ENCODE measurements around the gene TACR1.

The TACR1 gene

DNA sequence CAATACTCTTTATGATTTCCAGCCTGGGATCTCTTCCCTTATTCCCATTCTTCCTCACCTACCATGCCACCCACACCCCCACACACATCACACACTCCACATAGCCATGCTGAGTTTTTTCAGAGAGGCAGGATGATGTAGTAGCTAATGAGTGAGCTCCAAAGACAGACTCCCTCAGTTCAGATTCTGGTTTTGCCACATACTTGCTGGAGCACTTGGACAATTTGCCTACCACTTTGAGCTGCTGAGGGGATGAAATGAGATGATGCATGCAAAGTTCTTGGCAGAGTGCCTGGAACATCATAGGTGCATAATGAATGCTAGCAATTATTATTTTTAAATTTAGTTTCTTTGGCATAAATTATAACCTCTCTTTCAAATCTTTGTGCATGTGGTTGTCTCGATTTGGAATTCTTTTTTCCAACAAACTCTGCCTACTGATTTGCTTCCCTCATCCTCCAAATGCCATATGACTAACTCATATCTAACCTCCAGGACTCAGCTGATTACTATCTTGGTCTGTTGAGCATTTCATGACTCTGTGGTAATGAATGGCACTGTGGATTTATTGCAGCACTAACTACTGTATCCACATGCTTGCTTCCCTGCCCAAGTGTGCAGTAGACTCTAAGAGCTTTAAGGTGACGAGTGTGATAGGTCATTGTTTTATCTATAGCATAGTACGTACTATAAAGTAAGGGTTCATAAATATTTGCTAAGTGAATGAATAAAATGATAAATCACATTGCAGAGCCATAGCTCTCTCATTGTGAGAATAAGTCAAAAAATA lies 99.1 kb downstream of the TACR1 start:
- TF ChIP-seq TEAD4 (IDR thresholded peaks at IDR 0.05) (no peak), RAD21 (IDR thresholded peaks at IDR 0.05; ENCODE audit: low read depth) (no peak), EP300 (IDR thresholded peaks at IDR 0.05; ENCODE audit: borderline replicate concordance) (no peak), ZBTB7A (IDR thresholded peaks at IDR 0.05; ENCODE audit: low read depth) (no peak), TAF1 (IDR thresholded peaks at IDR 0.05; ENCODE audit: low read depth) (no peak), CEBPB (IDR thresholded peaks at IDR 0.05) (no peak), FOXM1 (IDR thresholded peaks at IDR 0.05; ENCODE audit: borderline replicate concordance, low read depth) (no peak), EGR1 (IDR thresholded peaks at IDR 0.05) (no peak), TCF12 (IDR thresholded peaks at IDR 0.05; ENCODE audit: low read depth) (no peak), NFIC (IDR thresholded peaks at IDR 0.05) (no peak), CREB1 (IDR thresholded peaks at IDR 0.05; ENCODE audit: low read depth) (no peak), YY1 (IDR thresholded peaks at IDR 0.05; ENCODE audit: low read depth) (no peak)
- TF ChIP-seq, protein P1, sequence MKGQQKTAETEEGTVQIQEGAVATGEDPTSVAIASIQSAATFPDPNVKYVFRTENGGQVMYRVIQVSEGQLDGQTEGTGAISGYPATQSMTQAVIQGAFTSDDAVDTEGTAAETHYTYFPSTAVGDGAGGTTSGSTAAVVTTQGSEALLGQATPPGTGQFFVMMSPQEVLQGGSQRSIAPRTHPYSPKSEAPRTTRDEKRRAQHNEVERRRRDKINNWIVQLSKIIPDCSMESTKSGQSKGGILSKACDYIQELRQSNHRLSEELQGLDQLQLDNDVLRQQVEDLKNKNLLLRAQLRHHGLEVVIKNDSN (IDR thresholded peaks at IDR 0.05) = no peak
- TF ChIP-seq, protein P2, sequence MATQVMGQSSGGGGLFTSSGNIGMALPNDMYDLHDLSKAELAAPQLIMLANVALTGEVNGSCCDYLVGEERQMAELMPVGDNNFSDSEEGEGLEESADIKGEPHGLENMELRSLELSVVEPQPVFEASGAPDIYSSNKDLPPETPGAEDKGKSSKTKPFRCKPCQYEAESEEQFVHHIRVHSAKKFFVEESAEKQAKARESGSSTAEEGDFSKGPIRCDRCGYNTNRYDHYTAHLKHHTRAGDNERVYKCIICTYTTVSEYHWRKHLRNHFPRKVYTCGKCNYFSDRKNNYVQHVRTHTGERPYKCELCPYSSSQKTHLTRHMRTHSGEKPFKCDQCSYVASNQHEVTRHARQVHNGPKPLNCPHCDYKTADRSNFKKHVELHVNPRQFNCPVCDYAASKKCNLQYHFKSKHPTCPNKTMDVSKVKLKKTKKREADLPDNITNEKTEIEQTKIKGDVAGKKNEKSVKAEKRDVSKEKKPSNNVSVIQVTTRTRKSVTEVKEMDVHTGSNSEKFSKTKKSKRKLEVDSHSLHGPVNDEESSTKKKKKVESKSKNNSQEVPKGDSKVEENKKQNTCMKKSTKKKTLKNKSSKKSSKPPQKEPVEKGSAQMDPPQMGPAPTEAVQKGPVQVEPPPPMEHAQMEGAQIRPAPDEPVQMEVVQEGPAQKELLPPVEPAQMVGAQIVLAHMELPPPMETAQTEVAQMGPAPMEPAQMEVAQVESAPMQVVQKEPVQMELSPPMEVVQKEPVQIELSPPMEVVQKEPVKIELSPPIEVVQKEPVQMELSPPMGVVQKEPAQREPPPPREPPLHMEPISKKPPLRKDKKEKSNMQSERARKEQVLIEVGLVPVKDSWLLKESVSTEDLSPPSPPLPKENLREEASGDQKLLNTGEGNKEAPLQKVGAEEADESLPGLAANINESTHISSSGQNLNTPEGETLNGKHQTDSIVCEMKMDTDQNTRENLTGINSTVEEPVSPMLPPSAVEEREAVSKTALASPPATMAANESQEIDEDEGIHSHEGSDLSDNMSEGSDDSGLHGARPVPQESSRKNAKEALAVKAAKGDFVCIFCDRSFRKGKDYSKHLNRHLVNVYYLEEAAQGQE (IDR thresholded peaks at IDR 0.05; ENCODE audit: low read depth) = no peak

DNA sequence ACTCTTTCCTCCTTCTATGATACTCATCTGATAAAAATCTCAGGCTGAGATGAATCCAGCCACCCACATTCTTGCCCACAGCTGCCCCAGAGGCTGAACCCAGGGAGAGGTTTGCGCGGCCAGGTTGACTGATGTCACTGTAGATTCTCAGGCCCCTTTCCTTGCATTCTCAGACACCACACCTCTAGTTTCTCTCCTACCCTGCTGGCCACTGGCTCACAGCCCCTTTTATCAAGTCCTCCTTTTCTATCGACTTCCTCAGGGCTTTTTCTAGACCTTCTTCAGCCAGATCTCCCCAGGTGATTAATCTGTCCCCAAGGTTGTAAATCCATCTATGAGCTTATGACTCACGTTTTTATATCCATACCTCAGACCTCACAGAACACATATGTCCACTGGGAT lies 99.8 kb downstream of the TACR1 start:
- TF ChIP-seq, protein P2 (IDR thresholded peaks at IDR 0.05; ENCODE audit: low read depth) = no peak

DNA sequence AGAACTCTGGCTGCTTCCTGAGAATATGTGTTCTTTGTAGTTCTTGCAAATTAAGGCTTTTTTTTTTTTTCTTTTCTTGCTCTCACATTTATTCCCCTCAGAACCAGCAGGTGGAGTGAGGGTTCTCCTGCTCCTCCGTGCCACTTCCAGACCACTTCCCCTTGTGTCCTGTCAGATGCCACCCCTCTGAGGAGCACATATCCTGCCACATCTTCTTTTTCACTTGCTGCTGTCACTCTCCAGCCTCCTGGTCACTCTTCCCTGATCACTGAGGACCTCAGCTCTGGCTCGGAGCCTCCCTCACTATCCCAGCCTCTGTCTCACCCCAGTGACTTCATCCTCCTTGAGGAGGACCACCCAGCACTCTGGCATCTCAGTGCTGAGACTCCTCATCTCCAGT lies 100.5 kb downstream of the TACR1 start:
- TF ChIP-seq CEBPB (IDR thresholded peaks at IDR 0.05) (no peak), RAD21 (IDR thresholded peaks at IDR 0.05; ENCODE audit: low read depth) (peak; percentile 36)

DNA sequence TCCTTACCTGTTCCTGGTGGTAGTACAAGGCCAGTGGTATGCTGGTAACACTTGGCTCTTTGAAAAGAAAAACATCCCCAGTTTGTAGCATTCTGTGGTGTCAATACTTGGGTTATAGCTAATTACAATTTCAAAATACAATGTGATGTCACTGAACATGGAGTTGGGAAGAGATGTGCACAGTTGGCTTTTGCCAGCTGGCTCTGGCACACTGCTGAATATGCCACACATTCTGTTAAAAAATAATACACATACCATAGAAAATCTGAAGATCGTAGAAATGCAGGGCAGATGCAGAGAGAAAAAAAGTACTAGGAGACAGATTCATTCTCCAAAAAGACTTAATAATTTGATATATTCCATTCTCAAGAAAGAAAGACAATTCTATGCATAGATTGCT lies 101.5 kb downstream of the TACR1 start:
- TF ChIP-seq, protein P2 (IDR thresholded peaks at IDR 0.05; ENCODE audit: low read depth) = no peak
- TF ChIP-seq, protein P1 (IDR thresholded peaks at IDR 0.05) = no peak
- no peak for TF ChIP-seq ZBTB7A (IDR thresholded peaks at IDR 0.05; ENCODE audit: low read depth)

DNA sequence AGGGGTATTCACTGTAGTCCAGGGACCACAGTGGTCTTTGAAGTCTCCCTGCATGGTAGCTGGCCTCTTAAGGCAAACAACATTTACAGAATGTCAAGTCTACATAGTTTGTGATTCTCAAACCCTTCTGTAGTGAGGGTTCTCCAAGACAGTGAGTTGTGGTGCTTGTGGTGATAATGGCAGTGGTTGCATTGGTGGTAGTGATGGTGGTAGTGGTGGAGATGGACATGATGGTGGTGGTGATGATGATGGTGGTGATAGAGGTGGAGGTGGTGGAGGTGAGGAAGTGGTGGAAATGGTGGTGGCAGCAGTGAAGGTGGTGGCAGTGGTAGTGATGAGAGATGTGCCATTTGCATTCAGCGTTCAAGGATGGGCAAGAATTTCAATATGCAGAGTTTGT lies 104.9 kb downstream of the TACR1 start:
- TF ChIP-seq NFIC (IDR thresholded peaks at IDR 0.05) (no peak), CEBPB (IDR thresholded peaks at IDR 0.05) (no peak), RAD21 (IDR thresholded peaks at IDR 0.05; ENCODE audit: low read depth) (no peak), TCF12 (IDR thresholded peaks at IDR 0.05; ENCODE audit: low read depth) (no peak), EGR1 (IDR thresholded peaks at IDR 0.05) (no peak), ZBTB7A (IDR thresholded peaks at IDR 0.05; ENCODE audit: low read depth) (no peak), TAF1 (IDR thresholded peaks at IDR 0.05; ENCODE audit: low read depth) (no peak), YY1 (IDR thresholded peaks at IDR 0.05; ENCODE audit: low read depth) (no peak), CREB1 (IDR thresholded peaks at IDR 0.05; ENCODE audit: low read depth) (no peak), EP300 (IDR thresholded peaks at IDR 0.05; ENCODE audit: borderline replicate concordance) (no peak), TEAD4 (IDR thresholded peaks at IDR 0.05) (no peak)
- TF ChIP-seq, protein P1 (IDR thresholded peaks at IDR 0.05) = no peak
- TF ChIP-seq, protein P2 (IDR thresholded peaks at IDR 0.05; ENCODE audit: low read depth) = no peak
